HEK293 (cell line): ENCODE results near the gene TVP23C.

ENCODE experiments used
- GLI4 ChIP-seq: fragments of 450-650 bp; formaldehyde crosslinking; IDR thresholded peaks from 2 replicates; pipeline ENCODE4 v1.5.1; 2016; ENCODE audit warnings: missing biosample characterization, missing genetic modification characterization
- IKZF3 ChIP-seq: fragments of 450-650 bp; IDR thresholded peaks from 2 replicates; pipeline ENCODE4 v1.5.0; 2018; ENCODE audit warnings: missing biosample characterization, mild to moderate bottlenecking, missing genetic modification characterization, moderate library complexity
- MYNN ChIP-seq: fragments of 450-650 bp; formaldehyde crosslinking; IDR thresholded peaks from 2 replicates; pipeline ENCODE4 v1.5.1; 2016; ENCODE audit warnings: missing biosample characterization, missing genetic modification characterization, borderline replicate concordance
- ZEB2 ChIP-seq: fragments of 450-650 bp; formaldehyde crosslinking; IDR thresholded peaks from 2 replicates; pipeline ENCODE4 v1.5.1; 2016; ENCODE audit warnings: missing biosample characterization, missing genetic modification characterization
- ZNF23 ChIP-seq: fragments of 450-650 bp; formaldehyde crosslinking; IDR thresholded peaks from 2 replicates; pipeline ENCODE4 v1.5.1; 2016; ENCODE audit warnings: missing biosample characterization, missing genetic modification characterization, borderline replicate concordance
- ZNF274 ChIP-seq, 2 experiments: fragments of 200-500 bp in 1 of 2; fragments of 450-650 bp in 1 of 2; sonication (Bioruptor generic) in 1 of 2; formaldehyde crosslinking in 1 of 2; IDR thresholded peaks; 2 replicates each; pipeline versions ENCODE4 v1.5.1 to v1.6.1; 2014 to 2016; ENCODE audit warnings: borderline replicate concordance in 1 of 2, inconsistent platforms in 1 of 2, low read length in 1 of 2, missing biosample characterization in 1 of 2, missing genetic modification characterization in 1 of 2
- ZNF335 ChIP-seq: fragments of 450-650 bp; formaldehyde crosslinking; conservative IDR thresholded peaks from 2 replicates; pipeline ENCODE4 v1.5.1; 2016; ENCODE audit warnings: missing biosample characterization, missing genetic modification characterization
- ZNF76 ChIP-seq: fragments of 450-650 bp; formaldehyde crosslinking; IDR thresholded peaks from 2 replicates; pipeline ENCODE4; 2016; ENCODE audit warnings: low read depth, missing biosample characterization, missing genetic modification characterization, borderline replicate concordance
- ZSCAN30 ChIP-seq: fragments of 450-650 bp; IDR thresholded peaks from 2 replicates; pipeline ENCODE4 v1.5.1; 2018; ENCODE audit warnings: missing biosample characterization, mild to moderate bottlenecking, missing genetic modification characterization, moderate library complexity
- TF ChIP-seq, protein P1 (sequence below): fragments of 450-650 bp; formaldehyde crosslinking; IDR thresholded peaks from 2 replicates; pipeline ENCODE4 v1.5.1; 2016; ENCODE audit warnings: missing biosample characterization, missing genetic modification characterization
- TF ChIP-seq, protein P2 (sequence below): fragments of 450-650 bp; formaldehyde crosslinking; IDR thresholded peaks from 2 replicates; pipeline ENCODE4 v1.5.1; 2016; ENCODE audit warnings: missing biosample characterization, missing genetic modification characterization, low read depth
- TF ChIP-seq, protein P3 (sequence below): fragments of 450-650 bp; formaldehyde crosslinking; IDR thresholded peaks from 2 replicates; pipeline ENCODE4 v1.5.1; 2016; ENCODE audit warnings: missing biosample characterization, missing genetic modification characterization
- TF ChIP-seq, protein P4 (sequence below): fragments of 450-650 bp; formaldehyde crosslinking; IDR thresholded peaks from 2 replicates; pipeline ENCODE4 v1.5.1; 2016; ENCODE audit warnings: missing biosample characterization, missing genetic modification characterization
- TF ChIP-seq, protein P5 (sequence below): fragments of 450-650 bp; formaldehyde crosslinking; IDR thresholded peaks from 2 replicates; pipeline ENCODE4 v1.5.1; 2016; ENCODE audit warnings: missing biosample characterization, missing genetic modification characterization

DNA sequence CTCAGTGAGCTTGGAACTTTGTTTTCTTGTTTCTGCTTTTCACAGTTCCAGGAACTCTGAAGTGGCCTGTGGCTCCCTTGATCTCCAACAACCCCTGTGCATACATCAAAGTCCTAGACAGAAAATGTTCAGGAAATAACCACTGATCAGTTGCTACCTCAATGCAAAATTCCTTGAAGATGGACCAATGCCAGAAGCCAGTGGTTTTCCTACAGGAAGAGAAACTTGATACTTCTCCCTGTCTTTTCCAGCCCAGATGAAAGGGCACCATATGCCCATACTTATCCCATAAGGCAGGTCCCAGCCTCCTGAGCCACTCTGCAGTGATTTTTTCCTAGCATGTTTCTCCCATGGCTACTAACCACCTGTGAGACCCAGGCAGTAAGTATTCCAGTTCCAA, 83.6 kb downstream of the TVP23C start:
- TF ChIP-seq, protein P1, sequence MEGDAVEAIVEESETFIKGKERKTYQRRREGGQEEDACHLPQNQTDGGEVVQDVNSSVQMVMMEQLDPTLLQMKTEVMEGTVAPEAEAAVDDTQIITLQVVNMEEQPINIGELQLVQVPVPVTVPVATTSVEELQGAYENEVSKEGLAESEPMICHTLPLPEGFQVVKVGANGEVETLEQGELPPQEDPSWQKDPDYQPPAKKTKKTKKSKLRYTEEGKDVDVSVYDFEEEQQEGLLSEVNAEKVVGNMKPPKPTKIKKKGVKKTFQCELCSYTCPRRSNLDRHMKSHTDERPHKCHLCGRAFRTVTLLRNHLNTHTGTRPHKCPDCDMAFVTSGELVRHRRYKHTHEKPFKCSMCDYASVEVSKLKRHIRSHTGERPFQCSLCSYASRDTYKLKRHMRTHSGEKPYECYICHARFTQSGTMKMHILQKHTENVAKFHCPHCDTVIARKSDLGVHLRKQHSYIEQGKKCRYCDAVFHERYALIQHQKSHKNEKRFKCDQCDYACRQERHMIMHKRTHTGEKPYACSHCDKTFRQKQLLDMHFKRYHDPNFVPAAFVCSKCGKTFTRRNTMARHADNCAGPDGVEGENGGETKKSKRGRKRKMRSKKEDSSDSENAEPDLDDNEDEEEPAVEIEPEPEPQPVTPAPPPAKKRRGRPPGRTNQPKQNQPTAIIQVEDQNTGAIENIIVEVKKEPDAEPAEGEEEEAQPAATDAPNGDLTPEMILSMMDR (tag by site-specific recombination), result no peak
- TF ChIP-seq ZNF76 (tag by site-specific recombination), result no peak
- no peak for TF ChIP-seq MYNN (tag by site-specific recombination)
- TF ChIP-seq ZNF23, result no peak
- TF ChIP-seq ZEB2 (tag by site-specific recombination), result no peak
- TF ChIP-seq, protein P2, sequence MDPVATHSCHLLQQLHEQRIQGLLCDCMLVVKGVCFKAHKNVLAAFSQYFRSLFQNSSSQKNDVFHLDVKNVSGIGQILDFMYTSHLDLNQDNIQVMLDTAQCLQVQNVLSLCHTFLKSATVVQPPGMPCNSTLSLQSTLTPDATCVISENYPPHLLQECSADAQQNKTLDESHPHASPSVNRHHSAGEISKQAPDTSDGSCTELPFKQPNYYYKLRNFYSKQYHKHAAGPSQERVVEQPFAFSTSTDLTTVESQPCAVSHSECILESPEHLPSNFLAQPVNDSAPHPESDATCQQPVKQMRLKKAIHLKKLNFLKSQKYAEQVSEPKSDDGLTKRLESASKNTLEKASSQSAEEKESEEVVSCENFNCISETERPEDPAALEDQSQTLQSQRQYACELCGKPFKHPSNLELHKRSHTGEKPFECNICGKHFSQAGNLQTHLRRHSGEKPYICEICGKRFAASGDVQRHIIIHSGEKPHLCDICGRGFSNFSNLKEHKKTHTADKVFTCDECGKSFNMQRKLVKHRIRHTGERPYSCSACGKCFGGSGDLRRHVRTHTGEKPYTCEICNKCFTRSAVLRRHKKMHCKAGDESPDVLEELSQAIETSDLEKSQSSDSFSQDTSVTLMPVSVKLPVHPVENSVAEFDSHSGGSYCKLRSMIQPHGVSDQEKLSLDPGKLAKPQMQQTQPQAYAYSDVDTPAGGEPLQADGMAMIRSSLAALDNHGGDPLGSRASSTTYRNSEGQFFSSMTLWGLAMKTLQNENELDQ (tag by site-specific recombination), result no peak
- TF ChIP-seq, protein P3, sequence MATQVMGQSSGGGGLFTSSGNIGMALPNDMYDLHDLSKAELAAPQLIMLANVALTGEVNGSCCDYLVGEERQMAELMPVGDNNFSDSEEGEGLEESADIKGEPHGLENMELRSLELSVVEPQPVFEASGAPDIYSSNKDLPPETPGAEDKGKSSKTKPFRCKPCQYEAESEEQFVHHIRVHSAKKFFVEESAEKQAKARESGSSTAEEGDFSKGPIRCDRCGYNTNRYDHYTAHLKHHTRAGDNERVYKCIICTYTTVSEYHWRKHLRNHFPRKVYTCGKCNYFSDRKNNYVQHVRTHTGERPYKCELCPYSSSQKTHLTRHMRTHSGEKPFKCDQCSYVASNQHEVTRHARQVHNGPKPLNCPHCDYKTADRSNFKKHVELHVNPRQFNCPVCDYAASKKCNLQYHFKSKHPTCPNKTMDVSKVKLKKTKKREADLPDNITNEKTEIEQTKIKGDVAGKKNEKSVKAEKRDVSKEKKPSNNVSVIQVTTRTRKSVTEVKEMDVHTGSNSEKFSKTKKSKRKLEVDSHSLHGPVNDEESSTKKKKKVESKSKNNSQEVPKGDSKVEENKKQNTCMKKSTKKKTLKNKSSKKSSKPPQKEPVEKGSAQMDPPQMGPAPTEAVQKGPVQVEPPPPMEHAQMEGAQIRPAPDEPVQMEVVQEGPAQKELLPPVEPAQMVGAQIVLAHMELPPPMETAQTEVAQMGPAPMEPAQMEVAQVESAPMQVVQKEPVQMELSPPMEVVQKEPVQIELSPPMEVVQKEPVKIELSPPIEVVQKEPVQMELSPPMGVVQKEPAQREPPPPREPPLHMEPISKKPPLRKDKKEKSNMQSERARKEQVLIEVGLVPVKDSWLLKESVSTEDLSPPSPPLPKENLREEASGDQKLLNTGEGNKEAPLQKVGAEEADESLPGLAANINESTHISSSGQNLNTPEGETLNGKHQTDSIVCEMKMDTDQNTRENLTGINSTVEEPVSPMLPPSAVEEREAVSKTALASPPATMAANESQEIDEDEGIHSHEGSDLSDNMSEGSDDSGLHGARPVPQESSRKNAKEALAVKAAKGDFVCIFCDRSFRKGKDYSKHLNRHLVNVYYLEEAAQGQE, result no peak
- TF ChIP-seq ZSCAN30, result no peak
- TF ChIP-seq, protein P4, sequence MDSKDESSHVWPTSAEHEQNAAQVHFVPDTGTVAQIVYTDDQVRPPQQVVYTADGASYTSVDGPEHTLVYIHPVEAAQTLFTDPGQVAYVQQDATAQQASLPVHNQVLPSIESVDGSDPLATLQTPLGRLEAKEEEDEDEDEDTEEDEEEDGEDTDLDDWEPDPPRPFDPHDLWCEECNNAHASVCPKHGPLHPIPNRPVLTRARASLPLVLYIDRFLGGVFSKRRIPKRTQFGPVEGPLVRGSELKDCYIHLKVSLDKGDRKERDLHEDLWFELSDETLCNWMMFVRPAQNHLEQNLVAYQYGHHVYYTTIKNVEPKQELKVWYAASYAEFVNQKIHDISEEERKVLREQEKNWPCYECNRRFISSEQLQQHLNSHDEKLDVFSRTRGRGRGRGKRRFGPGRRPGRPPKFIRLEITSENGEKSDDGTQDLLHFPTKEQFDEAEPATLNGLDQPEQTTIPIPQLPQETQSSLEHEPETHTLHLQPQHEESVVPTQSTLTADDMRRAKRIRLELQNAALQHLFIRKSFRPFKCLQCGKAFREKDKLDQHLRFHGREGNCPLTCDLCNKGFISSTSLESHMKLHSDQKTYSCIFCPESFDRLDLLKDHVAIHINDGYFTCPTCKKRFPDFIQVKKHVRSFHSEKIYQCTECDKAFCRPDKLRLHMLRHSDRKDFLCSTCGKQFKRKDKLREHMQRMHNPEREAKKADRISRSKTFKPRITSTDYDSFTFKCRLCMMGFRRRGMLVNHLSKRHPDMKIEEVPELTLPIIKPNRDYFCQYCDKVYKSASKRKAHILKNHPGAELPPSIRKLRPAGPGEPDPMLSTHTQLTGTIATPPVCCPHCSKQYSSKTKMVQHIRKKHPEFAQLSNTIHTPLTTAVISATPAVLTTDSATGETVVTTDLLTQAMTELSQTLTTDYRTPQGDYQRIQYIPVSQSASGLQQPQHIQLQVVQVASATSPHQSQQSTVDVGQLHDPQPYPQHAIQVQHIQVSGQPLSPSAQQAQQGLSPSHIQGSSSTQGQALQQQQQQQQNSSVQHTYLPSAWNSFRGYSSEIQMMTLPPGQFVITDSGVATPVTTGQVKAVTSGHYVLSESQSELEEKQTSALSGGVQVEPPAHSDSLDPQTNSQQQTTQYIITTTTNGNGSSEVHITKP (tag by site-specific recombination), result no peak
- TF ChIP-seq, protein P5, sequence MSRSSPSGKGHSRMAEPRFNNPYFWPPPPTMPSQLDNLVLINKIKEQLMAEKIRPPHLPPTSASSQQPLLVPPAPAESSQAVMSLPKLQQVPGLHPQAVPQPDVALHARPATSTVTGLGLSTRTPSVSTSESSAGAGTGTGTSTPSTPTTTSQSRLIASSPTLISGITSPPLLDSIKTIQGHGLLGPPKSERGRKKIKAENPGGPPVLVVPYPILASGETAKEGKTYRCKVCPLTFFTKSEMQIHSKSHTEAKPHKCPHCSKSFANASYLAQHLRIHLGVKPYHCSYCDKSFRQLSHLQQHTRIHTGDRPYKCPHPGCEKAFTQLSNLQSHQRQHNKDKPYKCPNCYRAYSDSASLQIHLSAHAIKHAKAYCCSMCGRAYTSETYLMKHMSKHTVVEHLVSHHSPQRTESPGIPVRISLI (tag by site-specific recombination), result no peak
- TF ChIP-seq ZNF274 (IDR thresholded peaks at IDR 0.05; ENCODE audit: low read length), result no peak
- no peak for TF ChIP-seq ZNF274 (tag by site-specific recombination; IDR thresholded peaks at IDR 0.05; ENCODE audit: borderline replicate concordance)
- TF ChIP-seq GLI4 (tag by site-specific recombination), result no peak
- no peak for TF ChIP-seq IKZF3 (tag by site-specific recombination)
- no peak for TF ChIP-seq ZNF335
